ENCODE data around the gene RPL18A. TPM values are rescaled to one million over a fixed set of nuclear protein-coding genes. Genes with fewer than 3 reads are reported as not detected.

Gene RPL18A
- total RNA-seq, 1 experiment from 2014 or later, result 2,837 TPM

- TF ChIP-seq CTCF (conservative IDR thresholded peaks at IDR 0.05), result no peak
- Histone ChIP-seq H3K9me3 (ENCODE audit: control insufficient read depth, low read depth, low read length) (no peaks in the 10 kb centered on the region), H3K9ac (ENCODE audit: extremely low read depth, insufficient read length, low read length) (no peak overlapping the region), H3K56ac (ENCODE audit: insufficient read length, low read depth, low read length) (no peak overlapping the region), H3K4me1 (ENCODE audit: insufficient read depth, low read length) (no peaks in the 10 kb centered on the region), H3K79me1 (ENCODE audit: insufficient read depth, low read depth, low read length, poor library complexity, severe bottlenecking) (no peaks in the 10 kb centered on the region), H2AFZ (ENCODE audit: low read length) (no peak overlapping the region), H3K14ac (ENCODE audit: insufficient read depth, low read length) (no peak overlapping the region), H2BK12ac (ENCODE audit: insufficient read length, low read depth, low read length) (no peak overlapping the region), H3K23ac (ENCODE audit: insufficient read length, low read depth, low read length) (no peak overlapping the region), H2AK5ac (ENCODE audit: insufficient read length, low read length) (no peak overlapping the region), H3K18ac (ENCODE audit: insufficient read length, low read depth, low read length) (no peak overlapping the region), H4K5ac (ENCODE audit: insufficient read length, low read depth, low read length) (no peak overlapping the region), H3K4ac (ENCODE audit: low read depth, low read length) (no peak overlapping the region), H3T11ph (ENCODE audit: low read length) (no peak overlapping the region), H2BK5ac (ENCODE audit: insufficient read length, low read length) (no peak overlapping the region), H3K27me3 (ENCODE audit: insufficient read depth, low read length) (no peaks in the 10 kb centered on the region), H4K20me1 (ENCODE audit: control insufficient read depth, insufficient read depth, insufficient read length) (no peaks in the 10 kb centered on the region), H3K4me2 (ENCODE audit: insufficient read depth, insufficient read length, low read length) (no peak overlapping the region), H3K23me2 (ENCODE audit: insufficient read length, low read depth, low read length, poor library complexity, severe bottlenecking) (peaks cover under 1% of the 10 kb centered on the region), H3K27ac (ENCODE audit: insufficient read length, low read depth, low read length) (no peak overlapping the region), H4K8ac (replicated peaks; ENCODE audit: insufficient read length, low read depth, low read length) (no peak overlapping the region), H2BK120ac (ENCODE audit: low read depth, low read length, poor library complexity, severe bottlenecking) (no peak overlapping the region), H2BK20ac (ENCODE audit: low read depth, low read length, poor library complexity, severe bottlenecking) (no peak overlapping the region), H3K79me2 (ENCODE audit: insufficient read depth, low read length) (no peaks in the 10 kb centered on the region), H2BK15ac (ENCODE audit: low read depth, low read length) (no peak overlapping the region), H4K91ac (ENCODE audit: insufficient read length, low read depth, low read length) (no peak overlapping the region)
- peaks cover 0 to 2% of the 10 kb centered on the region in 2 experiments; a peak in 1 of 4 replicates for H3K4me1 Mint-ChIP-seq
- H3K9me3 Mint-ChIP-seq, result no peaks in the 10 kb centered on the region
- H3K27me3 Mint-ChIP-seq (ENCODE audit: low read depth), result peaks cover 2% of the 10 kb centered on the region; the same call in 1 of the 2 replicates
- DNase-seq, result no peak
- H3K27ac Mint-ChIP-seq, result no peak overlapping the region; a peak in 1 of 7 replicates
- no peak overlapping the region for H3K4me3 Mint-ChIP-seq
- WGBS (ENCODE audit: extremely low coverage, insufficient read length, low lambda C conversion rate), result no CpG with 5 or more reads among the region's 7 CpGs
- no peaks in the 10 kb centered on the region for H3K36me3 Mint-ChIP-seq (ENCODE audit: insufficient read depth in 1 of 3, low read depth in 3 of 3)
These were observed 19.8 kb downstream of the RPL18A start for GRCh38 chr19:17879466-17879865.

Measured in H9 (cell line).